GM19395 (cell line): ENCODE measurements around the gene ENG.

Source experiments
- ATAC-seq: cut with Tn5 transposase; IDR thresholded peaks from one replicate; pipeline ENCODE4 v1.9.1; 2021; ENCODE audit warnings: mild to moderate bottlenecking, moderate library complexity; ENCODE audit not compliant: unreplicated experiment

Gene ENG

DNA sequence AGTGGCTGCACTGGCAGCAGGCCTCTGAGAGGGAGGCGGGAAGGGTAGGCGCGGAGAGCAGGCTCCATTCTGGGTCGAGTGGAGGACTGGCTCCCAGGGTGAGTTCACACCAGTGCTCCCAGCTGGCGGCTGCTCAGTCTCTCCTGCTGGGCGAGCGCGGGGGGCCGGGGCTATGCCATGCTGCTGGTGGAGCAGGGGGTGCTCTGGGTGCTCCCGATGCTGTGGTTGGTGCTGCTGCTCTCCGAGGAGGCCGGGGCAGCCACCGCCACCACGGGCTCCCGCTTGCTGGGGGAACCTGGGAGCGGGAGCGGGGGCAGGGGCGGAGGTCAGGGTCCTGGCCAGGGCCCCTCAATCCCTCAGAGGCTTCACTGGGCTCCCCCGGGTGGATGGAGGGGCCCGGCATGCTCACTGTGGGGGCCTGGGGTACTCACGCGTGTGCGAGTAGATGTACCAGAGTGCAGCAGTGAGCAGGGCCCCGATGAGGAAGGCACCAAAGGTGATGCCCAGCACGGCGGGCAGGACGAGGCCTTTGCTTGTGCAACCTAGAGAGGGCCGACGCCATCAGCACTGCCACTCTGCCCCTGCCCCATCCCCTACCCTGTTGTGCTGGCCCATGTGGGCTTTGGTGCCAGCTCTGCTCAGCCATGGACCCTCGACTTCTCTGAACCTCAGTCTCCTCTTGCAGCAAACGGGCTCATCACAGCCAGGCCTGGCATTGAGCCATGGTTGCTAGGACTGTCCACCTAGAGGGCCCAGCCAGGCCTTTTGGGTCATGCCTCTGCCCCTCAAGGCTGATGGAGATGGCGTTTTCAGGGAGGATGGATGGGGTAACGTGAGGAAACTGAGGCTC lies 38.7 kb downstream of the ENG start:
- ATAC-seq = no peak

DNA sequence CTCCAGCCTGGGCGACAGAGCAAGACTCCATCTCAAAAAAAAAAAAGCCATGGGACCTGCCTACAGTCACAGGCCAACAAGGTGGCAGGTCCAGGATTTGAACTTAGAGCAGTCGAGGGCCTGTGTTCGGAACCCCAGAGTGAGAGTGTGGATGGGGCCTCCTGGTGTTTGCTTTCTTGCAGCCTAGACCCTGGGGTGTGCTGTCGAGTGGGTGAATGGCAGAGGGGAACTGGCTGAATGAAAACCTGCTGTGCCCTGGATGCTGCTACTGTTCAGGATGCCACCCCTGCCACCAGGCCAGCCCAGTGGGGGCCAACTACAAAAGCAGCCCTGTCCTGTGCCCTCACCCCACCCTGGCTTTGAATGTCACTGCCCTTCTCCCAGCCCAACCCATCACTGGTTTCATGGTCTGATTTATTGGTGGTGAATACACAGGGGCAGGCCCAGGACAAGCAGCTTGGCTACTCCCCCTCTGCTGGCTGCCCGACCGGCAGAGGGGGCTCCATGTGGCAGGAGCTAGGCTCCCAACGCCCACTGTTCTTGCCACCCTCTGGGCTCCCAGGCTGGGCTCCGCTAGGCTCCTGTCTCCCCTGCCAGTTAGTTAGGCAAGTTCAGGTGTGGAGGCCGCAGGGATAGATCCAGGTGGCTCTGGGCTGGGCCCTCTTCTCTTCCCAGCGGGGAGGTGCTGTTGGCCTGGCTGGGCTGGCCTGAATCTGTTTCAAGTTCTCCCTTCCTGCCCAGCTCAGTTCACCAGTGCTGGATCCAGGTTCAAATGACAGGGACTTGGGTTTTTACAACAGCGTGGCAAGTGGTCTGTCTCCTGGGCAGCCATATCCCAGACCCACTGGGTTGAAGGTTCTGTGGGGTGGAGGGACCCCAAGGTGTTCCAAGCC lies 39.6 kb downstream of the ENG start:
- no peak for ATAC-seq

DNA sequence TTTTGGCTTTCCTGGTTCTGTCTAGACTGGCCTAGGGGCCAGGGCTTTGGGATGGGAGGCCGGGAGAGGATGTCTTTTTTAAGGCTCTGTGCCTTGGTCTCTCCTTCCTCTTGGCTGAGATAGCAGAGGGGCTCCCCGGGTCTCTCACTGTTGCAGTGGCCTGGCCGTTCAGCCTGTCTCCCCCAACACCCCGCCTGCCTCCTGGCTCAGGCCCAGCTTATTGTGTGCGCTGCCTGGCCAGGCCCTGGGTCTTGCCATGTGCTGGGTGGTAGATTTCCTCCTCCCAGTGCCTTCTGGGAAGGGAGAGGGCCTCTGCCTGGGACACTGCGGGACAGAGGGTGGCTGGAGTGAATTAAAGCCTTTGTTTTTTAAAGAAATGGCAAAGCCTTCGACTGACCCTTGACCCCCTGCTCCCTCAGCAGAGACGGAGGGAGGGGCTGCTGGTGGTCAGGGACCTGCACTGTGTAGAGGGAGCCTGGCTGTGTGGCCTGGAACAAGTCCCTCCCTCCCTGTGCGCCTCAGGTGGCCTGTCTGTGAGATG lies 40.7 kb downstream of the ENG start:
- no peak for ATAC-seq

DNA sequence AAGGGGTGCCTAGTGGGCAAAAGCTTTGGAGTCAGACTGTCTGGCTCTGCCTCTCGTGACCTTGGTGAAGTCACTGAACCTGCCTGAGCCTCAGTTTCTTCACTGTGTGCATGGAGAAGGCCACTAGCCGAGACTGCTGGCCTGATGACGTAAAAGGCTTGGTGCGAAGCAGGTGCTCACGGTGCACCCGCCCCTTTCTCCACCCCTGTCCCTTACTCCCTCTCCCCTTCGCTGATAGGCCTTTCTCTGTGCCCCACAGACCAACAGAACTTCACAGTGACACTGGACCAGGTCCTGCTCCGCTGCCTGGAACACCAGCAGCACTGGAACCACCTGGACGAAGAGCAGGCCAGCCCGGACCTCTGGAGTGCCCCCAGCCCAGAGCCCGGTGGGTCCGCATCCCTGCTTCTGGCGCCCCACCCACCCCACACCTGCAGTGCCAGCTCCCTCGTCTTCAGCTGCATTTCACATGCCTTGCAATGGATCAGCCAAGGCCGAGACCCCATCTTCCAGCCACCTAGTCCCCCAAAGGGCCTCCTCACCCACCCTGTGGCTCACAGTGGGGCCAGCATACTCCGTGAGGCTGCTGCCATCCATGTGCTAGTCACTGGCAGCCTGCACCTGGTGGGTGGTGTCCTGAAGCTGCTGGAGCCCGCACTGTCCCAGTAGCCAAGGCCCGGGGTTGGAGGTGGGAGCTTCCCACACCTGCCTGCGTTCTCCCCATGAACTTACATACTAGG lies 41.4 kb downstream of the ENG start:
- ATAC-seq = no peak

DNA sequence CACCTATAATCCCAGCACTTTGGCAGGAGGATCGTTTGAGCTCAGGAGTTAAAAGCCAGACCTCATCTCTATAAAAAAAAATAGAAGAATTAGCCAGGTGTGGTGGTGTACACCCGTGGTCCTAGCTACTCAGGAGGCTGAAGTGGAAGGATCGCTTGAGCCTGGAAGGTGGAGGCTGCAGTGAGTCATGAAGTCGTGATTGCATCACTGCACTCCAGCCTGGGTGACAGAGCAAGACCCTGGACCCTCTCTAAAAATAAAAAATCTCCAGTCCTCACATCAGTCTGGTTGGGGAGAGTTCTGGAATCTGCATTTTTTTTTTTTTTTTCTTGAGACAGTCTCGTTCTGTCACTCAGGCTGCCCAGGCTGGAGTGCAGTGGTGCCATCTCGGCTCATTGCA lies 42.4 kb downstream of the ENG start:
- ATAC-seq = no peak

DNA sequence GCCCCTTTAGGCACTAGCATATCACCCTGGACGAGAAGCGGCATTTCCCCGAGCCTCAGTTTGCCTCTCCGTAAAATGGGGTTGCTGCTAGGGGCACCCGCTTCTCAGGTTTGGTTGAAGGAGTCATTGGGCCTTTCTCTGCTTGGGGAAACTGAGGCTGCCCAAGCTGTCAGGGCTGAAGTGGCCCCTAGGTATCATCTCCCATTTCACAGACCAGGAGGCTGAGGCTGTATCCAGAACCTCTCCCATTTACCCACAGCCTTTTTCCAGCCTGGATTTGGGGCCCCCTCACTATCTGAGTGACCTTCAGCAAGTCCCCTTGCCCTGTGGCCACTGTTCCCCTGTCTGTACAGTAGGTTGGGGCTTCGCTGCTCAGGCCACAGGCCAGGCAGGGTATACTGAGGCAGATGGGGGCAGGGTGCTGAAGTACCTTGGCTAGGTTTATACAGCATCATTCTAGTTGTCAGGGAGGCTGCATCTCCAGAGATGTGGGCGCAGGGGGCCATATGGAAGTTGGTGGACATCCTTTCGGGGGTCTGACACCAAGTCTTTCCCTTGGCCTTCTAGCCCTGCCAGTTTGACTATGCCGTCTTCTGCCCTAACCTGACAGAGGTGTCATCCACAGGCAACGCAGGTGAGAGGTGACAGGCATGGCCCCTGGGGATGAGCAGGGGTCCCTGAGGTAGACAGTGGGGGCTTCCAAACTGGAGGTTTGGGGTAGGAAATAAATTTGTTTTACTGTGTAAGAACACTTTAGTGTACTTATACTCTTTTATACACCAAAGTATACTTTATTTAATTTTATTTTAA lies 43.9 kb downstream of the ENG start:
- no peak for ATAC-seq

DNA sequence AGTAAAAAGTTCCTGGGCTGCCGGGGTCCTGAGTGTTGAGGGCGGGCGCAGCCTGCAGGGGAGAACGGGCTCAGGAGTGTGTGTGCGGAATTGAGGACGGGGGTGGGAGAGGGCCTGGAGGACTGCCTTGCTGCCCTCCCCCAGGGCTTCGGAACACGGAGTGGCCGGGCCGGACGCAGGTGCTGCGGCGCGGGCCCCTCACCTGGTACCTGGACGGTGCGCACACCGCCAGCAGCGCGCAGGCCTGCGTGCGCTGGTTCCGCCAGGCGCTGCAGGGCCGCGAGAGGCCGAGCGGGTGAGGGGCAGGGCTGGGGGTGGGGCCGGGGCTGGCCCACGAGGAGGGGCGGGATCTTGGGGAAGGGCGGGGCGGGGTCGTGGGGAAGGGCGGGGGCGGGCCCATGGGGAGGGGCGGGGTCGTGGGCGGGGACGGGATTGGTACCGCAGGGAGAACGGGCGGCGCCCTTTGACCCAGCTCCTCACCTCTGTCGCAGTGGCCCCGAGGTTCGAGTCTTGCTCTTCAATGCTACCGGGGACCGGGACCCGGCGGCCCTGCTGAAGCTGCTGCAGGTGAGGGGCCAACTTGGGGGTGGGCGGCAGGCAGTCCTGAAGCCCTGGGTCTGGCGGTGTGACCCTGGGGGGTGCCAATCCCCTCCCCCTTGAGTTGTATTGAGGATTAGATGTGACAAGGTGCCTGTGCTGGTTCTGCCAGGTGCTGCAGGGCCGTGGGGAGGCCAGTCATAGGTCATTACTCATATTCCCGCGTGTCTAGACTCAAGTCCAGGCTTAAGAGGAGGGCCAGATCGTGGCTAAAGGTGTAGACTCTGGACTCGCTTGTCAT lies 44.7 kb downstream of the ENG start:
- no peak for ATAC-seq

DNA sequence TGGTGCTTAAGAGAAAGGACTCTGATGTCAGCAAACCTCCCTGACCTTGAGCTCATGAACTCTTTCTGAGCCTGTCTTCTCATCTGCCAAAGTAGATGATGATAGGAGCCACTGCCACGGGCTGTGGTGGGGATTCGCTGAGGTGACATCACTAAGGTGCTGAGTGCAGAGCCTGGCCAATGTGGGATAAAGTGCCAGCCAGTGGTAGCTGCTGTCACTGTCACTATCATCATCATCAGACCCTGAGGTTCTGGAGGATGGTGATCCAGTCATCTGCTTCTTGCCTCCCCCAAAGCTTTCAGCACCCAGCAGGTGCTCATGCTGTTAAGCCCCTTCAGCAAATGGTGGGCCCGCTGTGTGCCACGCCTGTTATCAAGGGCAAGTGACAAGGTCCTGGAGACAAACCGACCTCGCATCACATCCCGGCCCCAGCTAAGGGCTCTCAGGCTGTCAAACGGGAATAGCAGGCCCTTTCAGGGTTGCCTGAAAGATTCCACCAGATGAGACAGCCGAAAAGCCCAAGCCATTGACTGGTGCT lies 45.4 kb downstream of the ENG start:
- no peak for ATAC-seq

DNA sequence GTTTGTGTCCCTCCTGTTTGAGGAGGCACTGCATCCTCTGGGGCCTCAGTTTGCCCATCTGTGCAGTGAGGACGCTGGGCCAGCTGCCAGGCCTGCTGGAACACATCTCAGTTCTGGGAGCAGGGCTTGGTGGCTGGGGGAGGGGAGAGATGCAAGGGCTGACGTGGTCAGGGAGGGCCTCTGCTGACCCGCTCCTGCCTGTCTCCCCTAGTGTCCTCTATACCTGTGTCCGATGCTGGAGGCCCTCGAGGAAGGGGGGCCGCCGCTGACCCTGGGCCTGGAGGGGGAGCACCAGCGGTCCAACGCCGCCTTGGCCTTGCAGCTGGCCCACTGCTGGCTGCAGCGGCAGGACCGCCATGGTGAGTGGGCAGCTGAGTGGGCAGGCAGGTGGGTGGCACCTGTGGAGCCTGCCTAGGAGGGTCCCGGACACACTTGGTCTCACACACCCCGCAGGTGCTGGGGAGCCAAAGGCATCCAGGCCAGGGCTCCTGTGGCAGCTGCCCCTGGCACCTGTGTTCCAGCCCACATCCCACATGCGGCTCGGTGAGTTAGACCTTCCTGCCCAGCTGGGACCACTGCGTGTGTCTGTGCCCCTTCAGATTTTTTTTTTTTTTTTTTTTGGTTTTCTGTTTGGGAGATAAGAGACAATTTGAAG lies 46.0 kb downstream of the ENG start:
- no peak for ATAC-seq

DNA sequence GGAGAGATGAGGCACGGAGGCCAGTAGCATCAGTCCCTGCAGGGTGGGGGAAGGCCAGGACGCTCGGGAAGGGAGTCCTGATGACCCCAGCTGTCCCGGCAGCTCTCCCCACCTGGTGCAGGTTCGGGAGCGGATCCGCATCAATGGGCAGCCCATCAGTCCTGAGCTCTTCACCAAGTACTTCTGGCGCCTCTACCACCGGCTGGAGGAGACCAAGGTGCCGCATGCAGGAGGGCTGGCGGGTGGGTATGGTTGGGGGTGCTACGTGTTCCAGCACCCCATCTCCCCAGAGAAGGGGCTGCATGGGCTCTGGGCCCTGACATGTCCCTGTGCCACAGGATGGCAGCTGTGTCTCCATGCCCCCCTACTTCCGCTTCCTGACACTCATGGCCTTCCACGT lies 47.6 kb downstream of the ENG start:
- no peak for ATAC-seq

DNA sequence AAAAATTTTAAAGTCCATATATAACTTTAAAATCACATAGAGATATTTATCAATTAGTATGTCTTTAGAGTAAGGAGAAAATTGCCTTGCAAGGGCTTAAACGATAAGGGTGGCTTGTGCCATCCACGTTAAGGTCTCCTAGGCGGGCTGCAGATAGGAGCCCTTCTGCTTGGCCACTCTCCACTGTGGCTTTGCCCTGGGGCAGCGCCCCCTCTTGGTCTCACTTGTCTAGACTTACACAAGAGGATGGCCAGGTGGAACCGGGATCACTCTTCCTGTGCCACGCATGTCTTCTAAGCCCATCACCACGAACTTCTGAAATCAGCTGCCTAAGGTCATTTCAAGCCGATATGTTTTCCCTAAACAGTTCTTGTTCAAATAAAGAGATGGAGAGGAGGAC lies 48.8 kb downstream of the ENG start:
- ATAC-seq = no peak

DNA sequence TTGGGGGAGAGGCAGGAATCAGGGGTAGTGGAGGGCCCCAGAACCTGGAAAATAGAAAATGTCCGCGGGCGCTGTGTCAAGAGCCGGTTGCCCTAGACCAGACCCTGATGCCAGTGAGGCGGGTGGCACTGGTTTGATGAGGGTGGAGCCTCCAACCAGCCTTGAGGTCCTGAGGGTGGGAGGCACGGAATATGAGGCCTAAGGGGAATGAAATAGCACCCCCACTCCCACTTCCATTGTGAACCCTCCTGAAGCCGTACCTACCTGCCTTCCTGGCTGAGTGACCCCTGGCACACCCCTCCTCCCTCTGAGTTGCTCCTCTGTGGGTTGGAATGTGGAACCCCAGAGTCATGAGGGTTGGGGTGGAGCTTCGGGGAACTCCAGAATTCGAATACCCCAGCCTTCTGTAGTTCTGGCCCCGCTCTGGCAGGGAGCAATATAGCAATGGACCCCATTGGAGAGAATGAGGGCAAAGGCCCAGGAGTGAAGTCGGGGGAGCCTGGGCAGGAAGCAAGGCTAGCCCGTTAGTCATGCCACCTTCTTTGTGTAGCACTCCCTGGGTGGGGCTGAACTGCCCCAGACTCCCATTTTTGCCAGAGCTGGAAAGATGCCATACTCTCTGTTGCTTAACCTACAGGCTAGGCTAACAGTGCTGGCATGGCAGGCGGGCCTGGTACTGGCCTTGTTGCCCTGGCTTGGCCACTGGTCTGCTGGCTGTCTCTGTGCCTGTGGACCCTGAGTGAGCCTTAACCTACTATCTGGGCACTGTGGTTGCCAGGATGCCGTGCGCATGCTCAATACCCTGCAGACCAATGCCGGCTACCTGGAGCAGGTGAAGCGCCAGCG lies 50.7 kb downstream of the ENG start:
- ATAC-seq = no peak

DNA sequence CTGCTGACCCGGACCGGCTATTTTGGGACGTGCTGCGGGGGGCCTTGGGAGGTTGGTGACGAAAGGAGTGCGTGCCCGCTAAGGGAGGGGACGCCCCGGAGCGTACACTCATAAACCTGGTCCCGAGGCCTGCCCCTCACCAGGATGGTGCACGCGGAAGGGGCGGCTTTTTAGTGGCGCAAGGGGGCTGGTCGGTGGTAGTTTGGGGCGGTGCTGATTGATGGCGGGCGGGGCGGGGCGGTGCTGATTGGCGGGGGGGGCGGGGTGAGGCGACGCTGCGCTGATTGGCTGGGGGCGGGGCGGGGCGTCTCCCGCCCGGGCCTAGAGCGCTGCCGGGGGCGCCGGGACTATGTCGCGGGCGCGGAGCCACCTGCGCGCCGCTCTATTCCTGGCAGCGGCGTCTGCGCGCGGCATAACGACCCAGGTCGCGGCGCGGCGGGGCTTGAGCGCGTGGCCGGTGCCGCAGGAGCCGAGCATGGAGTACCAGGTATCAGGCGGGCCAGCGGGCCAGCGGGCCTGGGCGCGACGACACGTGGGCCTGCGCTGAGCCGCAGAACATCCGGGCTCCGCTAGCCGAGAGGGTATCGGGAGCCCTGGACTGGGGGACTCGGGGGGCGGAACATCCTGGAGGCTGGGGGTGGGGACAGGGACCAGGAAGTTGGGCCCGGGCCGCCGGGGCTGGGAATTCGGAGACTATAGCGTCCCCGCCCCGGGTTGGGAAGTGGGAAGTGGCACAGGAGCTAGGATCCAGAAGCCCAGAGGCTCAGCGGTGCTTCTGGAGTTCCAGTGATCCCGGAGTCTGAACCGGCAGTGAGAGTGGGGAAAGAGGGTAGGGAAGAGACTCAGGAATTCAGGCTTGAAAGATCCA lies 51.6 kb downstream of the ENG start, which contains the start of gene FPGS:
FPGS (plus strand) TSS at position 307 of the 868 bp plus-strand sequence; CDS start at position 350, 43 bp downstream.
- peak; percentile 77 for ATAC-seq

DNA sequence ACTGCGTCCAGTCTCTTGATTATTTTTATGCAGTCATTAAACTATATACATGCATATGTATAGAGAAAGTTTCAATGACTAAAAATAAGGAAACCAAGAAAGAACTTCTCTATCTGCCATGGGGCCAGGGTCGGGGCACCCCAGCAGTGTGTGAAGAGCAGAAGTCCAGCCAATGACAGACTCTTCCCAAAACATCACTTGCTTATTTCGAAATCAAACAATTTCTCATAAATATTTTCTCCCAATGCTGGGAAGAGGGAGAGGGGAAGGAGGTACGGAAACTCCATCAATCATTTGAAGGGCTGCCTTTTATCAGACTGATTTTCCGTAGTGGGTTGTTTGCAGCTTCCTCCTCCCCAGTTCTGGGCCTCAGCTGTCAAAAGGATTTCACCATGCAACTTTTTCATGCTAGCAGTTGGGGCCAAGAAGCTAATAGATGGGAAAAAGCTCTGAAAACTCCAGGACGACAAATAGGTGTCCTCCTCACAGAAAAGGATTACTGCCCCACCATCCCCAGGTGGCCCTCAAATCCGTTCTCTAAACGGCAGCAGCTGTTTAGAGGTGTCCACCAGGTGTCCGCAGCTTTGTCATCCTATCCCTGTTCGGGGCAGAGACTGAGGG lies 52.4 kb downstream of the ENG start:
- ATAC-seq = peak; percentile 40

DNA sequence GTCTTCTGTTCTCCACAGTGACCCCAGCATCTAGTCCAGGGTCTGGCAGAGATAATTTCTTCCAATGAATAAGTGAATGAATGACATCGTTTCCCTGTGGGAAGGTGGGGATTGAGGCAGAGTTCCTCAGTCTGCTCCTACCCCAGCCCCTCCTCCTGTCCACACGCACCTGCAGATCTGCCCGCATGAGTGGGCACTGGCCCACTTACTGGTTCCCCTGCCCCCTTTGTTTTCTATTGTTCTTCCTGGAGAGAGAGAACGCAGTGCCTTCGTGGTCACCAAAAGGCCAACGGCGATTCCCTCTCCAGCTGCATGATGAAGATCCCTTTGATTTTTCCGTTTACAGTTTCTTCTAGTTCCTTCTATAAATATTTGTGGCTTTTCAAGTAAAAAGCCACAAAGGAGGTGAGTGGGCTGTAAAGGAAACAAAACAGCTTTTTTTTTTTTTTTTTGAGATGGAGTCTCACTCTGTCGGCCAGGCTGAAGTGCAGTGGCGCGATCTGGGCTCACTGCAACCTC lies 57.5 kb downstream of the ENG start:
- no peak for ATAC-seq
